HL-60 (cell line): ENCODE data around the gene EPHA1.
"Not testable (repeated sequence)": the region's sequence is repeated elsewhere in the genome, so short reads cannot be mapped to it uniquely, and the experiment has no call there.

Experiments used
- CTCF ChIP-seq: IDR thresholded peaks from one replicate; pipeline ENCODE4 v1.5.1; 2011; ENCODE audit warnings: low read length, control low read depth, inconsistent platforms; ENCODE audit not compliant: insufficient read depth
- GABPA ChIP-seq: IDR thresholded peaks from 2 replicates; pipeline ENCODE4 v1.6.1; 2012; ENCODE audit warnings: low read depth

GRCh38 chr7:143402233-143402632 lies 6.4 kb downstream of the EPHA1 start:
- not testable (repeated sequence) for TF ChIP-seq CTCF, GABPA
